H1 (cell line): Measurements from ENCODE around the gene ABHD12B.
"Not testable (repeated sequence)": the region's sequence is repeated elsewhere in the genome, so short reads cannot be mapped to it uniquely, and the experiment has no call there.

Experiments
- CTCF ChIP-seq, 3 experiments: IDR thresholded peaks; 1 replicate in 2 of 3; 2 replicates in 1 of 3; pipeline versions ENCODE4 v1.5.1 to v1.6.1; 2011; ENCODE audit warnings: low read length in 3 of 3, mild to moderate bottlenecking in 3 of 3, inconsistent platforms in 2 of 3, low read depth in 1 of 3, moderate library complexity in 1 of 3; ENCODE audit not compliant: insufficient read depth in 1 of 3; ENCODE audit errors: control extremely low read depth in 1 of 3
- MAFK ChIP-seq: IDR thresholded peaks from 2 replicates; pipeline ENCODE4 v1.6.1; 2012; ENCODE audit warnings: low read depth, mild to moderate bottlenecking, improper control_type of control experiment, low read length
- POU5F1 ChIP-seq: IDR thresholded peaks from 2 replicates; pipeline ENCODE4 v1.6.1; 2011; ENCODE audit warnings: low read depth, mild to moderate bottlenecking, low read length, moderate library complexity
- RXRA ChIP-seq: IDR thresholded peaks from 2 replicates; pipeline ENCODE4 v1.6.1; 2011; ENCODE audit warnings: low read depth, mild to moderate bottlenecking, low read length, moderate library complexity; ENCODE audit not compliant: insufficient read depth
- TAF1 ChIP-seq: IDR thresholded peaks from 2 replicates; pipeline ENCODE4 v1.6.1; 2011; ENCODE audit warnings: mild to moderate bottlenecking, low read depth, low read length
- YY1 ChIP-seq: IDR thresholded peaks from 2 replicates; pipeline ENCODE4 v1.6.1; 2011; ENCODE audit warnings: low read depth, mild to moderate bottlenecking, low read length

DNA sequence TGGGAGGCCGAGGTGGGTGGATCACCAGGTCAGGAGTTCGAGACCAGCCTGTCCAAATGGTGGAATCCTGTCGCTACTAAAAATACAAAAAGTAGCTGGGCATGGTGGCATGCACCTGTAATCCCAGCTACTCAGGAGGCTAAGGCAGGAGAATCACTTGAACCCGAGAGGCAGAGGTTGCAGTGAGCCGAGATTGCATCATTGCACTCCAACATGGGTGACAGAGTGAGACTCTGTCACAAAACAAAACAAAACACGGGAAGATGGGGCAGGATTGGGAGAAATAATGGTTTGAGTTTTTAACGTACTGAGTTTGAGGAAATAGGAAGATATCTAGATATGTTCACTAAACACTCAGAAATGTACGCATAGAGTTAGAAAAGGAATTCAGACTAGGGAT is 69.8 kb downstream of the ABHD12B start:
- not testable (repeated sequence) for TF ChIP-seq RXRA; MAFK; TAF1; CTCF (IDR thresholded peaks at IDR 0.05; ENCODE audit: control extremely low read depth in 1 of 3, insufficient read depth in 1 of 3, low read depth in 1 of 3, low read length in 3 of 3); YY1; POU5F1
